OCI-LY3 (cell line): ENCODE data around the gene SCAMP1.

Experiments
- CTCF ChIP-seq: fragments of 200-600, 300-600 bp; sonication (generic); IDR thresholded peaks from 2 replicates; pipeline ENCODE4 v1.5.1; 2014; ENCODE audit warnings: antibody characterized with exemption, low read length, low read depth
- EZH2phosphoT487 ChIP-seq: fragments of 200-600 bp; shearing (Covaris generic); IDR thresholded peaks from 2 replicates; pipeline ENCODE4 v1.6.1; 2018; ENCODE audit warnings: antibody characterized with exemption, mixed run types, low read depth

DNA sequence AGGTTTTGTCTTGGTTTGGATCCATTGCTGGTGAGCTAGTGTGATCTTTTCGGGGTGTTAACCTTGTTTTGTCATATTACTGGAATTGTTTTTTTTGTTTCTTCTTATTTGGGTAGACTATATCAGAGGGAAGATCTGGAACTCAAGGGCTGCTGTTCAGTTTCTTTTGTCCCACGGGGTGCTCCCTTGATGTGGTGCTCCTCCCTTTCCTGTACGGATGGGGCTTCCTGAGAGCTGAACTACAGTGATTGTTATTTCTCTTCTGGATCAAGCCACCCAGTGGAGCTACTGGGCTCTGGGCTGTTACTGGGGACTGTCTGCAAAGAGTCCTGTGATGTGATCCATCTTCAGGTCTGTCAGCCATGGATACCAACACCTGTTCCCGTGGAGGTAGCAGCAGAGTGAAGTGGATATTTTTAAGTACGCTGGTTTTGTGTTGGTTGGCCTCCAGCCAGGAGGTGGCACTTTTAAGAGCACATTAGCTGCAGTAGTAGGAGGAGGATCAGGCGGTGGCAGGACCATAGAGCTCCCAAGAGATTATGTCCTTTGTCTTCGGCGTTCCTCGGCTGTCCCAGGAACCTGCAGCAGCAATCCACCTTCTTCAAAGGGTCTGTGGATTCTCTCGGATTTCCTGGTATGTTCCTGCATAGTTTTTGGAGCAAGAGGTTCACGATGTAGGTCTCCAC lies 27.2 kb downstream of the SCAMP1 start:
- TF ChIP-seq CTCF (no peak), EZH2phosphoT487 (no peak)
